ENCODE measurements around the gene SMTNL1. TPM values are rescaled to one million over a fixed set of nuclear protein-coding genes. Genes with fewer than 3 reads are reported as not detected.

Gene SMTNL1
- total and polyA plus RNA-seq, 9 of the 15 experiments (the other 6 are each of a cell fraction or from before 2014, with no cell fraction given), result not detected

DNA sequence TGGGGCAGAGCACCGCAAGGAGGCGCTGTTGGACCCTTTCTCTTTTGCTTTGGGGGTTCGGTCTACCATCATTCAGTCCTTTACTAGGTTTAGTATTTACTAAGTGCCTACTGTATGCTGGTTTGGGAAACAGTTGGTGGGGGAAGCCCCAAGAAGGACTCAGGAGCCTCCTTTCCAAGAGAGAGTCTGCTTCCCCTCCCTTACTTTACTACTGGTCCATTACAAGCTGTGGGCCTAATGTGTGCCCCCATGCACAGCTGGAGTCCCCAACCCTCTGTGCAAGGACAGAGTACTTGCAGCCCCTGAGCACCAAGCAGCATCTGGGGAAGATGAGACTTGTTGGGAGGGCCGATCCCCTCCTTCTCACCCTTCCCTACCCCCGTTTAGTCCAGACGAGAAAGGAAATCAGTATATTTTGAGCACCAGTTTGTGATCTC lies 31.0 kb downstream of the SMTNL1 start (continued):
- TF ChIP-seq GABPA (tag; conservative IDR thresholded peaks at IDR 0.05; ENCODE audit: low read depth) (no peak), CC2D1A (IDR thresholded peaks at IDR 0.05) (peak; percentile 45; the same call in 1 of the 2 replicates), YY1 (IDR thresholded peaks at IDR 0.05; ENCODE audit: borderline replicate concordance in 1 of 3, control insufficient read depth in 1 of 3, extremely low read depth in 1 of 3, insufficient read depth in 3 of 3, insufficient read length in 1 of 3, insufficient replicate concordance in 2 of 3, low read depth in 1 of 3, low read length in 2 of 3) (peak in 1 of 3 experiments; percentile 18), RCOR1 (IDR thresholded peaks at IDR 0.05; ENCODE audit: borderline replicate concordance in 1 of 2, low read depth in 2 of 2, low read length in 2 of 2) (peak in 1 of 2 experiments; percentile 65; a peak in 2 of 4 replicates), FOXM1 (IDR thresholded peaks at IDR 0.05; ENCODE audit: low read depth) (no peak), FOXM1 (CRISPR knock-in tag; IDR thresholded peaks at IDR 0.05; ENCODE audit: low read depth) (no peak), ARHGAP35 (IDR thresholded peaks at IDR 0.05; ENCODE audit: partially characterized antibody) (no peak), ZNF232 (CRISPR knock-in tag; IDR thresholded peaks at IDR 0.05) (0 out of 2 replicates have a peak, but pooled peaks have one; percentile 5), HNRNPLL (IDR thresholded peaks at IDR 0.05; ENCODE audit: low read depth, low read length, poor library complexity, severe bottlenecking) (no peak), HDGF (IDR thresholded peaks at IDR 0.05) (no peak)
- TF ChIP-seq, protein P1, sequence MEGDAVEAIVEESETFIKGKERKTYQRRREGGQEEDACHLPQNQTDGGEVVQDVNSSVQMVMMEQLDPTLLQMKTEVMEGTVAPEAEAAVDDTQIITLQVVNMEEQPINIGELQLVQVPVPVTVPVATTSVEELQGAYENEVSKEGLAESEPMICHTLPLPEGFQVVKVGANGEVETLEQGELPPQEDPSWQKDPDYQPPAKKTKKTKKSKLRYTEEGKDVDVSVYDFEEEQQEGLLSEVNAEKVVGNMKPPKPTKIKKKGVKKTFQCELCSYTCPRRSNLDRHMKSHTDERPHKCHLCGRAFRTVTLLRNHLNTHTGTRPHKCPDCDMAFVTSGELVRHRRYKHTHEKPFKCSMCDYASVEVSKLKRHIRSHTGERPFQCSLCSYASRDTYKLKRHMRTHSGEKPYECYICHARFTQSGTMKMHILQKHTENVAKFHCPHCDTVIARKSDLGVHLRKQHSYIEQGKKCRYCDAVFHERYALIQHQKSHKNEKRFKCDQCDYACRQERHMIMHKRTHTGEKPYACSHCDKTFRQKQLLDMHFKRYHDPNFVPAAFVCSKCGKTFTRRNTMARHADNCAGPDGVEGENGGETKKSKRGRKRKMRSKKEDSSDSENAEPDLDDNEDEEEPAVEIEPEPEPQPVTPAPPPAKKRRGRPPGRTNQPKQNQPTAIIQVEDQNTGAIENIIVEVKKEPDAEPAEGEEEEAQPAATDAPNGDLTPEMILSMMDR (IDR thresholded peaks at IDR 0.05 in 2 of 3, conservative IDR thresholded peaks at IDR 0.05 in 1 of 3; ENCODE audit: insufficient read depth in 2 of 3, low read depth in 1 of 3, low read length in 3 of 3), result peak; percentile 91 to 98 (median 92); a peak in 5 of 6 replicates
- TF ChIP-seq, protein P2, sequence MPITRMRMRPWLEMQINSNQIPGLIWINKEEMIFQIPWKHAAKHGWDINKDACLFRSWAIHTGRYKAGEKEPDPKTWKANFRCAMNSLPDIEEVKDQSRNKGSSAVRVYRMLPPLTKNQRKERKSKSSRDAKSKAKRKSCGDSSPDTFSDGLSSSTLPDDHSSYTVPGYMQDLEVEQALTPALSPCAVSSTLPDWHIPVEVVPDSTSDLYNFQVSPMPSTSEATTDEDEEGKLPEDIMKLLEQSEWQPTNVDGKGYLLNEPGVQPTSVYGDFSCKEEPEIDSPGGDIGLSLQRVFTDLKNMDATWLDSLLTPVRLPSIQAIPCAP (CRISPR knock-in tag; IDR thresholded peaks at IDR 0.05; ENCODE audit: borderline replicate concordance), result no peak
- TF ChIP-seq, protein P3, sequence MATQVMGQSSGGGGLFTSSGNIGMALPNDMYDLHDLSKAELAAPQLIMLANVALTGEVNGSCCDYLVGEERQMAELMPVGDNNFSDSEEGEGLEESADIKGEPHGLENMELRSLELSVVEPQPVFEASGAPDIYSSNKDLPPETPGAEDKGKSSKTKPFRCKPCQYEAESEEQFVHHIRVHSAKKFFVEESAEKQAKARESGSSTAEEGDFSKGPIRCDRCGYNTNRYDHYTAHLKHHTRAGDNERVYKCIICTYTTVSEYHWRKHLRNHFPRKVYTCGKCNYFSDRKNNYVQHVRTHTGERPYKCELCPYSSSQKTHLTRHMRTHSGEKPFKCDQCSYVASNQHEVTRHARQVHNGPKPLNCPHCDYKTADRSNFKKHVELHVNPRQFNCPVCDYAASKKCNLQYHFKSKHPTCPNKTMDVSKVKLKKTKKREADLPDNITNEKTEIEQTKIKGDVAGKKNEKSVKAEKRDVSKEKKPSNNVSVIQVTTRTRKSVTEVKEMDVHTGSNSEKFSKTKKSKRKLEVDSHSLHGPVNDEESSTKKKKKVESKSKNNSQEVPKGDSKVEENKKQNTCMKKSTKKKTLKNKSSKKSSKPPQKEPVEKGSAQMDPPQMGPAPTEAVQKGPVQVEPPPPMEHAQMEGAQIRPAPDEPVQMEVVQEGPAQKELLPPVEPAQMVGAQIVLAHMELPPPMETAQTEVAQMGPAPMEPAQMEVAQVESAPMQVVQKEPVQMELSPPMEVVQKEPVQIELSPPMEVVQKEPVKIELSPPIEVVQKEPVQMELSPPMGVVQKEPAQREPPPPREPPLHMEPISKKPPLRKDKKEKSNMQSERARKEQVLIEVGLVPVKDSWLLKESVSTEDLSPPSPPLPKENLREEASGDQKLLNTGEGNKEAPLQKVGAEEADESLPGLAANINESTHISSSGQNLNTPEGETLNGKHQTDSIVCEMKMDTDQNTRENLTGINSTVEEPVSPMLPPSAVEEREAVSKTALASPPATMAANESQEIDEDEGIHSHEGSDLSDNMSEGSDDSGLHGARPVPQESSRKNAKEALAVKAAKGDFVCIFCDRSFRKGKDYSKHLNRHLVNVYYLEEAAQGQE (IDR thresholded peaks at IDR 0.05; ENCODE audit: borderline replicate concordance), result peak; percentile 68; the same call in 1 of the 2 replicates
- TF ChIP-seq, protein P3 (CRISPR knock-in tag; IDR thresholded peaks at IDR 0.05; ENCODE audit: low read depth), result no peak

All from K562 (cell line).